GM04503 (cell line): ENCODE results near the gene PDIK1L.

Experiments used
- DNase-seq: peaks from one replicate; pipeline ENCODE4 v3.0.0-alpha.2; 2012; ENCODE audit warnings: low read depth

PDIK1L gene

GRCh38 chr1:26155370-26156284 is 44.0 kb downstream of the PDIK1L start:
- no peak for DNase-seq

DNA sequence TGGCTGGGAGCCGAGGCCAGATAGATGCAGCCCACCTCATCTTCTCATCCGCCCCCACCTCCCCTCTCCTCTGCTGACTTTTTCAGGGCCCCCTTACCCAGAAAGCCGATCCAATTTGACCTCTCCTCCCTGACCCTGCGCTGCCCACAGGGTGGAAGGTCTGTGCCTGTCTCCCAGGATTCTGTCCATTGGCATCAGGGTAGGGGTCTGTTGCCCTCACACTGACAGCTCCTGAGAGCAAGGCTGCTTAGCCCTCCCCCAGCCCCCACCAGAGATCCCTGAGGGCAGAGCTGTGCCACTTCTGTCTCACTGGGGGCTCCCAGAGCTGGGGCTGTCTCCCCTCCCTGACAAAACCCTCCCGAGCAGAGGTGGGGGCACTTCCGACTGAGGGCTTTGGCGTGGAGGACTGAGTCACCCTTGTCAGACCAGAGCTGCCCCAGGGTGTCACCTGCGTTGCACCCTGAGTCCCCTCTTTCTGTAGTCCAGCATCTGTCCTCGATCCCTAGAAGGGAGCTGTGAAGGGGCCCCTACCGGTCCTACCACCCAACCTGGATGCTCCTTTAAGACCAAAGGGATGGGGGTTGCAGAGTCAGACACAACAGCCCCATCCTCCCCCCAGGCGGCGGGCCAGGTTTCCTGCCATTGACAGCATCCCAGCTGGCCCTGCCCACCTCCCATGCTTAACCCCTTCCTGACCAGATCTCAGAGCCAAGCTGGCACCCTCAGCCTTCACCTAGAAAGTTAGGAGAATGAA is 44.8 kb downstream of the PDIK1L start:
- no peak for DNase-seq

DNA sequence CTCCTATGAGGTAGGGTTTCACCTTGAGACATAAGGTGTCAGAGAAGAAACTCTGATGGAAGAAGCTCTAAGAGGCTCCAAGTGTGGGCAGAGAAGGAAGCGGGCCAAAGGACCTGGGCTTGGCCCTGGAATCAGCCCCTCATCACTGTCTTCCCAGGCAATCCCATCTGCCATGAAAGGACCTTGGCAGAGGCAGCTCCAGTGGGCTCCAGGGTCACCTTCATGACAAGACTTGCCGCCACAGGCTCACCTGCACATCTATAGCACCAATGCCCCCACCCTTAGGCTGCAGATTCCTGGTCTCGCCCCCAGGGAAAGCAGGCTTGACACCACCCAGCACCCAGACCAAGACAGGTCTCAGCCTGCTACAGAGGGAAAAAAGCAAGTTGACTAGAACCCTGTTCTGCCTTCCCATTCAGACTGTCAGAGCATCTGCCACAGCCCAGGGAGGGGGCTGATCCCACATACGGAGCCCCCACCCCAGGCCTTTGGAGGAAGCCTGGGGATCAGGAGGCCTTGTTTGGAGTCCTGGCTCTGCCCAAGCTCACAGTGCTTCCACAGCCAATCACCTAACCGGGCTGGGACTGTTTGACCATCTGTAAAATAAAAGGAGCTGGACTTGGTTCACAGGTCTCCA is 46.8 kb downstream of the PDIK1L start:
- no peak for DNase-seq

- DNase-seq = no peak
These were observed 47.5 kb downstream of the PDIK1L start, which contains the start of gene FAM110D for GRCh38 chr1:26158908-26159742. Gene FAM110D, plus strand, starts transcription at chr1:26159079. Its CDS starts 2,213 bp downstream, at chr1:26161292.

- DNase-seq = no peak
These were observed 48.1 kb downstream of the PDIK1L start for GRCh38 chr1:26159743-26160039.

- no peak for DNase-seq
These were observed 49.1 kb downstream of the PDIK1L start for GRCh38 chr1:26160527-26161414.

- no peak for DNase-seq
These were observed 50.0 kb downstream of the PDIK1L start for GRCh38 chr1:26161415-26162219.

DNA sequence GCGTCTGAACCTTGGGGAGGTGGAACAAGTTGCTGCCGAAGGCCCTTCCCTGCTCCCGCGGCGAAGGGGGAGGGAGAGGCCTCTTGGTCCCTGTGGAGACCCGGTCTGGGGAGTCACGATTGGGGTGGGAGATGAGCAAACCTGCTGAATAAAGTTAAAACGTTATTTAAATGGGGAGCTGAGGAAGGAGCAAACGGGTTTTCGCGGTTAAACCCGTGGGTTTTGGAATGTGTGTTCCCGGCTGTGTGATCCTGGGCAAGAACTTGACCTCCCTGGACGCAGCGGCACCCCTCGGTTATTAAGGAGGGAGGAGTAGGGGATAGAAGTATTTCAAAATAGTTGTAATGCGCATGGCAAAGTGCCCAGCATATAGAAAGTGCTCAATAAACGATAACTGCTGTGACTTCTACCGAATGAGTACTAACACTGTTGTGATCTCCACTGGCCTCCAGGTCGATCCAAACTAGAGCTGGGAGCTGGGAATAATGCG is 50.6 kb downstream of the PDIK1L start:
- no peak for DNase-seq

DNA sequence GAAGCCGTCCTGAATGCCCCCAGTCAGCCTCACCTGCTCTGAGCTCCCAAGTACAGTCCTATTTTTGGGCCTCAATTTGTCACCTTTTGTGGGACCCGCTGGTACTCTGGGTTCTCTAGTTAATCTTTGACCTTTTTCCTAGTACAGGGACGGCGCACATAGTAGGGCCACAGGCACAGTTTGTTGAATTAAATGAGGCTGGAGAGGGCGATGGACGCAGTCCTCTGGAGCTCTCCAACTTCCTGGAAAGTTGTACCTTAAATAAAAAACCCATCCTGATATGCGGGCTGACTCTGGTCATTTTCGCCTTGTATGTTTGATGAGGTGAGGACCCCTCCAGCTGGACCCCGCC is 52.0 kb downstream of the PDIK1L start:
- no peak for DNase-seq

DNA sequence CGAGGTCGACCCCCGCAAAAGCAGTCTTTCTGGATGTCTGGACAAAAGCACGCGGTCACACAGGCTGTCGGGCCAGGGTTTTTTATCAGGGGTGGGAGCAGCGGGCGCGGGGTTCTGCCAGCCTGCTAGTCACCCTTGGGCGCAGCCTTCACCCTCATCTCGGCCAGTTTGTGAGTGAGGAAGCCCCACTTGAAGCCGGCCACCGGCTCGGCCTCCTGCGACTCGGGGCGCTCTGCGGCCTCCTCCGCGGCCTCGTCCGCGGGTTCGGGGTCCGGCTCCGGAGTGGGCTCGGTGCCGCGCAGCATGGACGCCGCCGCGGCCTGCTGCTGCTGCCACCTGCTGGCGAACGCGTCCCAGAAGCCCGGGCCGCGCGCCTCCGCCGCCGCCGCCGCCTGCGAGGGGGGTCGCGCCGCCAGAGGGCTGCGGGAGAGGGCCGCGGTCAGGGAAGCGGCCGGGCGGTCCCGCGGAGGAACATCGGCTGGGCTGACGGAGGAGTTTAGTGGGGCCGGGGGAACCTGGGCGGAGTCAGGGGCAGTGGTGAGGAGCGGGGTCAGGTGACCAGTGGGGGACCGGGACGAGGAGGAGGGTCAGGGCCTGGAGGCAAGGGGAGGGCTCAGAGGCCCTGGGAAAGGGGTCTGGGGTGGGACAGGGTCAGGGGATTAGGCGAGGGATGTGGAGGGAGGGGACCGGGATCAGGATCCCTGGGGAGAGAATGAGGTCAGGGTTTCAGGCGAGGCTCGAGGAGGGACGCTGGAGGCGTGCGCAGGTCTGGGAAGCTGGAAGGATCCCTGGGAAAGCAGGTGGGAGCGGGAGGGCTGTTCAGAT is 52.6 kb downstream of the PDIK1L start:
- DNase-seq = no peak

DNA sequence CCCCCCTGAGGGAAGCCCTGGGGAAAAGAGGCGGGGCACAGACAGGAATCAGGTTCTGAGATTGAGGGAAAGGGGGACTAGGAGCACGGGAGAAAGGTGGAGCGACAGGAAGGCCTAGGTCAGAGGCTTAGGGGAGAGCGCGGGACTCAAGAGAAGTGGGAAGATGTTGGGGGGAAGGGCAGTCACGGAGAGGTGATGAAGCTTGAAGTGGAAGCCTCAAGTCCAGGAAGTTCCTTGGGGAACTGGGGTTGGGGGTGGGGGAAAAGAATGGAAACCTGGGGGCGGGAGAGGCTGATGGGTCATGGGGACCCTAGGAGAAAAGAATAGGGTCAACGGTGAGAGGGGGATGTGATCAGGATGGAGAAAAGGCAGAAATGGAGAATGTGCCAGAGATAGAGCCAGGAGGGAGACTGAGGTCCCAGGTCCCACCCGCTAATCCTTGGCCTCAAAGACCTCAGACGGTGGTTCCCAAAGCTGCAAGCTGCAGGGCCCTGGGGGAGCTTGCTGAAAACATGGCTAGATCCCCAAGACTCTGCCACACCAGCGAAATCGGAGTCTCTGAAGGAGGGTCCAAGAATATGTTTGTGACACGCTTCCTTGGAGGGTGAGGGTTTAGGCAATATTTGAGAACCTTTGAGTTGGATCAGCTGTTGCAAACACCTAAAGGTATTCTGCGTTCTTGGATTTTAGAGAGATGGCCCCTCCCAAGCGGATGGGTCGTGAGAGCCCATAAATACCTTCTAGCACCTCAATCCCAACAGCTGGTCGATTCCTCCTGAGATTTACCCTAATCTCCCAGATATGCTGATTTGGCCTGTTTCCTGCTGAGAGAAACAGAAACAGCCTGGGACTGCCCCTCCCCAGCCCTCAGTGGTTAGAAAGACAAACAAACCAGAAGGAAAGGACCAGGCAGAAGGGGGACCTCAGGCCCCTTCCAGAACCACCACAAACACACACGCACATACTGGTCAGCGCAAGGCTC is 53.5 kb downstream of the PDIK1L start:
- no peak for DNase-seq

- DNase-seq = no peak
These were observed 55.2 kb downstream of the PDIK1L start for GRCh38 chr1:26166719-26167281.

GRCh38 chr1:26168410-26169197 is 57.0 kb downstream of the PDIK1L start, which contains the start of gene C1orf232:
Gene C1orf232, minus strand, starts transcription at chr1:26168963. Its CDS starts 464 bp downstream, at chr1:26168499.
- no peak for DNase-seq

GRCh38 chr1:26169198-26169554 is 57.6 kb downstream of the PDIK1L start:
- no peak for DNase-seq

- DNase-seq = peak; percentile 39
These were observed 58.2 kb downstream of the PDIK1L start, which contains the start of gene ZNF593 for GRCh38 chr1:26169669-26170471. Gene ZNF593, plus strand, starts transcription at chr1:26169908. Its CDS starts 76 bp downstream, at chr1:26169984.

DNA sequence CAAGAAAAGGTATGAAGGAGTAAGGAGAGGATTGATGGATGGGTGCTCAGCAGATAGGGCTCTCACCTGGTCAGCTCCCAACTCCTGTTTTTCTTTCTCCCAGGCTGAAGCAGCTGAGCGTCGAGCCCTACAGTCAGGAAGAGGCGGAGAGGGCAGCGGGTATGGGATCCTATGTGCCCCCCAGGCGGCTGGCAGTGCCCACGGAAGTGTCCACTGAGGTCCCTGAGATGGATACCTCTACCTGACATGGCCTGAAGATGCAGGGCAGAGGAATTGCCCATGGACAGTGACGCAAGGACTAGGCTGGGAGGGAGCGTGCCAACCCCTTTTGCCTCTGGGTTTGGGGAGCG is 58.8 kb downstream of the PDIK1L start:
- DNase-seq = no peak
